Neural progenitor cell (in vitro differentiated cells): ENCODE results near the gene GPR3. TPM values are rescaled to one million over a fixed set of nuclear protein-coding genes. Genes with fewer than 3 reads are reported as not detected.

Source experiments
- DNase-seq: peaks from one replicate; pipeline ENCODE4 v3.0.0-alpha.2; 2016; ENCODE audit warnings: low spot score
- H2AFZ ChIP-seq: fragments of 200-600 bp; sonication (generic); replicated peaks from 2 replicates; pipeline ENCODE4 v1.6.1; 2016; ENCODE audit warnings: antibody characterized with exemption
- H3F3A ChIP-seq: fragments of 200-600 bp; sonication (generic); 2 replicates; pipeline ENCODE4 v1.6.1; 2016; ENCODE audit warnings: antibody characterized with exemption, low read depth
- H3K27ac ChIP-seq: fragments of 200-600 bp; sonication (generic); 2 replicates; pipeline ENCODE4 v1.5.1; 2016; ENCODE audit warnings: mild to moderate bottlenecking
- H3K27me3 ChIP-seq: fragments of 200-600 bp; sonication (generic); 2 replicates; pipeline ENCODE4 v1.6.1; 2016; ENCODE audit warnings: mild to moderate bottlenecking, moderate library complexity
- H3K36me3 ChIP-seq: fragments of 200-600 bp; sonication (generic); 2 replicates; pipeline ENCODE4 v1.5.1; 2016
- H3K4me1 ChIP-seq: fragments of 200-600 bp; sonication (generic); 2 replicates; pipeline ENCODE4 v1.6.1; 2016; ENCODE audit warnings: mixed run types
- H3K4me2 ChIP-seq: fragments of 200-600 bp; sonication (generic); 2 replicates; pipeline ENCODE4 v1.6.1; 2016
- H3K4me3 ChIP-seq: fragments of 200-600 bp; sonication (generic); 2 replicates; pipeline ENCODE4 v1.5.1; 2016
- H3K79me2 ChIP-seq: fragments of 200-600 bp; sonication (generic); 2 replicates; pipeline ENCODE4 v1.6.1; 2016; ENCODE audit warnings: low read depth
- H3K9ac ChIP-seq: fragments of 200-600 bp; sonication (generic); 2 replicates; pipeline ENCODE4 v1.6.1; 2016
- H3K9me3 ChIP-seq: fragments of 200-600 bp; sonication (generic); 2 replicates; pipeline ENCODE4 v1.5.1; 2016; ENCODE audit warnings: low read depth
- H4K20me1 ChIP-seq: fragments of 200-600 bp; sonication (generic); 2 replicates; pipeline ENCODE4 v1.6.1; 2016; ENCODE audit warnings: low read depth
- H3K27ac Mint-ChIP-seq: 3 replicates; pipeline ENCODE4 v1.8.0; 2021; ENCODE audit warnings: mixed read lengths
- H3K27me3 Mint-ChIP-seq: 2 replicates; pipeline ENCODE4 v1.8.0; 2022; ENCODE audit warnings: low read depth, mild to moderate bottlenecking, inconsistent platforms, moderate library complexity, mixed read lengths; ENCODE audit not compliant: insufficient read depth
- H3K36me3 Mint-ChIP-seq: 3 replicates; pipeline ENCODE4 v1.8.0; 2021; ENCODE audit warnings: mixed read lengths
- H3K4me1 Mint-ChIP-seq: 3 replicates; pipeline ENCODE4 v1.8.0; 2021; ENCODE audit warnings: mixed read lengths
- H3K4me3 Mint-ChIP-seq: 3 replicates; pipeline ENCODE4 v1.8.0; 2021; ENCODE audit warnings: mild to moderate bottlenecking, moderate library complexity, mixed read lengths
- H3K9me3 Mint-ChIP-seq: 3 replicates; pipeline ENCODE4 v1.8.0; 2020; ENCODE audit warnings: mixed read lengths
- CTCF ChIP-seq: fragments of 200-600 bp; sonication (generic); IDR thresholded peaks from 2 replicates; pipeline ENCODE4 v1.5.1; 2017; ENCODE audit warnings: antibody characterized with exemption, mild to moderate bottlenecking
- EZH2 ChIP-seq: fragments of 200-600 bp; sonication (generic); IDR thresholded peaks from 2 replicates; pipeline ENCODE4 v1.6.1; 2017; ENCODE audit warnings: antibody characterized with exemption, mild to moderate bottlenecking, moderate library complexity
- EZH2phosphoT487 ChIP-seq: fragments of 200-600 bp; sonication (generic); IDR thresholded peaks from 2 replicates; pipeline ENCODE4 v1.6.1; 2017; ENCODE audit warnings: antibody characterized with exemption
- total RNA-seq: library from RNA; depleted of rRNA; stranded (reverse); fragments of >200 nt; gene quantifications from 2 replicates; pipeline ENCODE4 v1.2.3, GENCODE V29; 2015; ENCODE audit warnings: low replicate concordance

Gene GPR3
- total RNA-seq, 1 donor from 2014 or later, result 3.1 TPM

- Mint-ChIP-seq H3K27ac (no peak overlapping the region), H3K9me3 (no peaks in the 10 kb centered on the region), H3K4me3 (no peak overlapping the region), H3K36me3 (no peaks in the 10 kb centered on the region), H3K4me1 (peaks cover 52% of the 10 kb centered on the region), H3K27me3 (peaks cover 11% of the 10 kb centered on the region)
- H3K4me2 ChIP-seq, result no peak overlapping the region
- no peaks in the 10 kb centered on the region for H3K27me3 ChIP-seq
- H3K27ac ChIP-seq, result no peak overlapping the region
- H3K79me2 ChIP-seq, result no peaks in the 10 kb centered on the region
- no peaks in the 10 kb centered on the region for H3K9me3 ChIP-seq
- H3F3A ChIP-seq, result peaks cover 15% of the 10 kb centered on the region
- H2AFZ ChIP-seq, result no peak overlapping the region
- no peak overlapping the region for H3K4me3 ChIP-seq
- TF ChIP-seq EZH2 (no peak), CTCF (peak; percentile 96)
- H3K9ac ChIP-seq, result no peak overlapping the region
- no peaks in the 10 kb centered on the region for H4K20me1 ChIP-seq
- peaks cover 31% of the 10 kb centered on the region for H3K4me1 ChIP-seq
- peak; percentile 83 for DNase-seq
- no peaks in the 10 kb centered on the region for H3K36me3 ChIP-seq
Observed at GRCh38 chr1:27395441-27396195, 3.2 kb downstream of the GPR3 start.

DNA sequence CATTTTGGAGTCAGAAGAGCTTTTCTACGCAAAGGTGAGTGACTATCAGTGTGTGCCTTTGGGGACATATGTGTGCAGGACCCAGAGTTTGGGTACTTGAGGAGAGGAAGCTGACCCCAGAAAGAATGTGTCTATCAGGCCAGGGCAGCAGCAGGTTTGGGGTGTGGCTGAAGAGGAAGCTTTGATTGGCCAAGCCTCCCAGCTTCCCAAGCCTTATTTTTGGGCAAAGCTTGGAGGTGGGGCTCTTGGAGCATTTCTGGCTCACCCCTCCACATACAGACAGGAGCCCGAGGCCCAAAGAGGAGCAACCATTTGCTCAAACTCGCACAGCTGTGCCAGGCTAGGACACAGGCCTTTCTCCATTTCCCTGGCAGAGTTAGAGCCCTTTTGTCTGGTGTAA is 4.7 kb downstream of the GPR3 start:
- Mint-ChIP-seq H3K9me3 (no peaks in the 10 kb centered on the region), H3K4me1 (peaks cover 51% of the 10 kb centered on the region), H3K27me3 (peaks cover 12% of the 10 kb centered on the region), H3K36me3 (no peaks in the 10 kb centered on the region), H3K27ac (peak overlapping the region; percentile 50), H3K4me3 (no peak overlapping the region)
- no peaks in the 10 kb centered on the region for H3K27me3 ChIP-seq
- no peak overlapping the region for H3K4me2 ChIP-seq
- H2AFZ ChIP-seq, result no peak overlapping the region
- H3K9me3 ChIP-seq, result no peaks in the 10 kb centered on the region
- no peak overlapping the region for H3K27ac ChIP-seq
- peaks cover 18% of the 10 kb centered on the region for H3F3A ChIP-seq
- H3K9ac ChIP-seq, result no peak overlapping the region
- no peak overlapping the region for H3K4me3 ChIP-seq
- H3K4me1 ChIP-seq, result peaks cover 21% of the 10 kb centered on the region
- DNase-seq, result no peak
- H4K20me1 ChIP-seq, result no peaks in the 10 kb centered on the region
- H3K79me2 ChIP-seq, result no peaks in the 10 kb centered on the region
- H3K36me3 ChIP-seq, result no peaks in the 10 kb centered on the region
- TF ChIP-seq CTCF (no peak), EZH2 (no peak), EZH2phosphoT487 (no peak)

DNA sequence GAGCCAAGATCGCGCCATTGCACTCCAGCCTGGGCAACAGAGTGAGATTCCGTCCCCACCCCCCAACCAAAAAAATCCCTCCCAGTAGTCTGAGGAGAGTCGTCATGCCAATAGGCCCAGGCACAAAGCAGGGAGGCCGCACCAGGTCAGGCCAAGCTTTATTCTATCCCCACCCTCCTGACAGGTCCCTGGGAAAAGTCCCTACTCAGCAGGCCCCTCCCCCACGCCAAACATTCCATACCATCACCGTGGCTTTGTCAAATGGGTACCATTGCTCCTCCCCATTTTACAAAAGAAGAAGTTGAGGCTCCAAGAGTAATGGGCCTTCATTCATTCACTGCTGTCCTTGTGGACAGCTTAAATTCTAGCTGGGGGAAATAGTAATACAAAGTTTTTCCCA is 5.3 kb downstream of the GPR3 start:
- Mint-ChIP-seq H3K36me3 (no peaks in the 10 kb centered on the region), H3K27ac (peak overlapping the region; percentile 50), H3K4me3 (peak overlapping the region; percentile 9), H3K9me3 (no peaks in the 10 kb centered on the region), H3K4me1 (peaks cover 51% of the 10 kb centered on the region), H3K27me3 (peaks cover 12% of the 10 kb centered on the region)
- Histone ChIP-seq H2AFZ (no peak overlapping the region), H3F3A (peaks cover 24% of the 10 kb centered on the region), H3K4me1 (peaks cover 24% of the 10 kb centered on the region), H4K20me1 (no peaks in the 10 kb centered on the region), H3K27me3 (no peaks in the 10 kb centered on the region), H3K36me3 (no peaks in the 10 kb centered on the region), H3K27ac (no peak overlapping the region), H3K9me3 (no peaks in the 10 kb centered on the region), H3K9ac (no peak overlapping the region), H3K4me3 (no peak overlapping the region), H3K4me2 (no peak overlapping the region), H3K79me2 (no peaks in the 10 kb centered on the region)
- peak; percentile 19 for DNase-seq
- no peak for TF ChIP-seq CTCF
- TF ChIP-seq EZH2phosphoT487, result no peak
- TF ChIP-seq EZH2, result no peak
